Measurements from ENCODE around the gene EIF1.

- TF ChIP-seq CTCF (IDR thresholded peaks at IDR 0.05; ENCODE audit: low read depth, low read length, poor library complexity, severe bottlenecking) (no peak), EZH2phosphoT487 (IDR thresholded peaks at IDR 0.05; ENCODE audit: borderline replicate concordance, low read length) (no peak)
These were observed 21.9 kb downstream of the EIF1 start for GRCh38 chr17:41710472-41711090.
